ENCODE measurements around the gene RALGPS1.
"Not testable (repeated sequence)": the region's sequence is repeated elsewhere in the genome, so short reads cannot be mapped to it uniquely, and the experiment has no call there.

Gene RALGPS1

DNA sequence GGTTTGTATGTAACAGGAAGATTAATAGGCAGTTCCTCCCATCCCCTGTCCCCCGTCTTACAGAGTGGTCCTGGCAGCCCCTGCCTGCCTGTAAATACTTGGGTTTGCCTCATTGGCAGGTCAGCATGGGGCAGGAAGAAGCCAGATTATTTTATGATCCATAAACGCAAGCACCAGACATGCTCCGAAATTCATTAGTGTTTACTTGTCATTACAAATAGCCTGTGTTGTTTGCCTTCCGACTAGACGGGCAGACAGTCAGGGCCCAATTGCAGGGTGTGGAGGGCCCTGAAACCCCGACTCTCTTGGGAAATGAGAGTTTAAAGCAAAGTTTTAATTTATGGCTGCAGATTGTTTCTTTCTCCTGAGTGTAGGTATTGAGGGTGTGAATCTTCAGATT, 97.2 kb downstream of the RALGPS1 start:
- H3K36me3 ChIP-seq (ENCODE audit: control insufficient read depth, insufficient read depth, low read length), result no peaks in the 10 kb centered on the region
- no peak overlapping the region for H3K27ac ChIP-seq (ENCODE audit: low read depth, low read length)
- H3K4me1 ChIP-seq (ENCODE audit: control insufficient read depth, insufficient read depth, low read length), result peaks cover 15% of the 10 kb centered on the region
- H3K27me3 ChIP-seq (ENCODE audit: control insufficient read depth, insufficient read depth, low read length), result no peaks in the 10 kb centered on the region
- H3K9ac ChIP-seq (ENCODE audit: low read length), result no peak overlapping the region
- no peak overlapping the region for H3K4me3 ChIP-seq (ENCODE audit: low read length)

DNA sequence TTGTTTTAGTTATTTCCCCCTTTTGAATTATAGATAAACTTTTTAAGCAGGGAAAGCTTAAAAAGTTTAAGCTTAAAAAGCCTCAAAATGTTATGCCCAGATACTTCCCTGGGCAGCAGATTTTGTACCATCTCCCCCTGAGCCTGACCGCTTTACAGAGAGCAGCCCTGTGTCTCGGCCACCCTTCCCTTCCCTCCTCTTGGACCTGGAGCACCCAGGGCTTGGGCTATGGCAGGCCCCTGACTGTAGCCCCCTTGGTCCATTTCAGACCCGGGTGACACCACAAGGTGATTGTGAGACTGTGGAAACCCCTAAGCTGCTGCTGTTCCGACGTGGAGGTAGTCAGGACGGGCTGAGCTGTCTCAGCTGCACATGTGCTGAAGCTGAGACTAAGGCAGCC, 97.7 kb downstream of the RALGPS1 start:
- Histone ChIP-seq H3K9ac (ENCODE audit: low read length) (no peak overlapping the region), H3K4me3 (ENCODE audit: low read length) (no peak overlapping the region), H3K4me1 (ENCODE audit: control insufficient read depth, insufficient read depth, low read length) (peaks cover 15% of the 10 kb centered on the region), H3K27me3 (ENCODE audit: control insufficient read depth, insufficient read depth, low read length) (no peaks in the 10 kb centered on the region), H3K36me3 (ENCODE audit: control insufficient read depth, insufficient read depth, low read length) (no peaks in the 10 kb centered on the region), H3K27ac (ENCODE audit: low read depth, low read length) (no peak overlapping the region)

DNA sequence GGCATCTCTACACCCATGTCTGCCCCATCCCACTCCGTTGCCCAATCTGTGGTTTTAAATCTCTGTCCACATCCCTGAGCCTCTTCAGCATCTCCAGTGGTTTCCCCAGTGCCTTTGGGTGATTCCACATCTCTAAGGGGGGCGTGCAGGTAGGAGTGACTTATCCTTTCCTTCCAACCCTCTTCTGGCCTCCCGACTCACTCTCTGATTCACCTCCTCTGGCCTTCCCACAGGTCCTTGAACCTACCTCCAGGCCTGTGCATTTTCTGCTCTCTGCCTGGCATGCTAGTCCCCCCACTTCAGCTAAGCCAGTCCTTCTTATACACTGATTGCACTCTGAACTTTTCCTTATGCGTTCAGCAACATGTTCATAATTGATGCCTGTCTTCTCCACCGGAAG, 99.0 kb downstream of the RALGPS1 start:
- H3K4me1 ChIP-seq (ENCODE audit: control insufficient read depth, insufficient read depth, low read length), result peaks cover 15% of the 10 kb centered on the region
- H3K36me3 ChIP-seq (ENCODE audit: control insufficient read depth, insufficient read depth, low read length), result no peaks in the 10 kb centered on the region
- H3K27ac ChIP-seq (ENCODE audit: low read depth, low read length), result peak overlapping the region; percentile 70
- peak overlapping the region; percentile 11 for H3K9ac ChIP-seq (ENCODE audit: low read length)
- no peaks in the 10 kb centered on the region for H3K27me3 ChIP-seq (ENCODE audit: control insufficient read depth, insufficient read depth, low read length)
- H3K4me3 ChIP-seq (ENCODE audit: low read length), result no peak overlapping the region

DNA sequence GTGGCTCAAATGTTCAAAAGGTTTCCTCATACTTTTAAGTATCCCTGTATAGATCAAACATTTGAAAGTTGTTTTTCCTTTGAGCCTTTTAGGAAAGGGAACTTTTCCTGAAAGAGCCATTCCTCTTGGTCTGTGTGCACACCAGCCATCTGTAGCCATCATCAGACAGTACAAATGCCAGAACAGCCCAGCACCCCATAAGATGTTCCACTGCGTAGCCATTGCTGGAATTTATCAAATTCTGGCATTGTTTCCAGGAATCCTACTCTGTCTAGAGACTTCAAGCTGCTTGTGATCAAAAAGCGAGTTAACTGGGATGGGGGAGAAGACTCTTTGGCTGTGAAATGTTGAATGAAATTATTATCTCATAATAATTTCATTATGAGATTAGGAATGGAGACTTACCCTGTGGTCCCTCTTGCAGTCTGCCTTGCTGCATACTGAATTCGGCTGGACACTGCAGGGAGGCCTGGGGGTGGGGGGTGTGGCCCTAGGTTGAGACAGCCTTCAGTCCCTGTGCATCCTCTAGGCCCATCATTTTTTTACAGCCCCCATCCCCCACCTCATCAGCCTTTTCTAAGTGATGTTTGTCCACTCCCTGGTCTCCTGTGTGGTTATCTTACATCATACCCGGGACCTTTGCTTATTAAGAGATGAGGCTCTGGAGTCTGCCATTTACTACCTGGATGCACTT, 99.8 kb downstream of the RALGPS1 start:
- H3K9ac ChIP-seq (ENCODE audit: low read length), result no peak overlapping the region
- no peak overlapping the region for H3K4me3 ChIP-seq (ENCODE audit: low read length)
- H3K27ac ChIP-seq (ENCODE audit: low read depth, low read length), result peak overlapping the region; percentile 70
- H3K36me3 ChIP-seq (ENCODE audit: control insufficient read depth, insufficient read depth, low read length), result no peaks in the 10 kb centered on the region
- peaks cover 15% of the 10 kb centered on the region for H3K4me1 ChIP-seq (ENCODE audit: control insufficient read depth, insufficient read depth, low read length)
- no peaks in the 10 kb centered on the region for H3K27me3 ChIP-seq (ENCODE audit: control insufficient read depth, insufficient read depth, low read length)

DNA sequence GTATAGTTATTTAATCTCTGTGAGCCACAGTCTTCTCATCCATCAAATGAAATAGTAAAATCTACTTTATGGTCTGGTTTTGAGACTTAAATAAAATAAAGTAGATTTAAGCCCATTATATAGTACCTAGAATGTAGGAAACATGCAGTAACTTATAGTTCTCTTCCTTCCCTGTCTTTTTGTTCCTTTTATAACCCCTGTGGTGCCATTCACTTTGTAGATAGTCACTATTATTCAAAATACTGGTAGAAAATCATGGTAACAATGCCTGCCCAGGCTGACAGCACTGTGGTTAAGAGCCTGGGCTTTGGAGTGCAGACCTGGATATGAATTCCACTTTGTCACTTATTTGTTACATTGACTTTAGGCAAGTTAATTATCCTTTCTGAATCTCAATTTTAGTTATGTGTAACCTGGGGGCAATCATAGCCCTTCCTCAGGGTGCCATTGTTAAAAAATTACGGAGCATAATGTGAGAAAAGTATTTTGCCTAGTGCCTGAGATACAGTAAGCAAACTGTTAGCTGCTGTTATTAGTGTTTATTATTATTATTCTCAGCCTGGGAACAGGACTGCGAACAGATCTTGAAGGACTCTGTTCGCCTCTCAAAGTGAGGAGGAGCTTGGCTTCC, 100.4 kb downstream of the RALGPS1 start:
- no peaks in the 10 kb centered on the region for H3K36me3 ChIP-seq (ENCODE audit: control insufficient read depth, insufficient read depth, low read length)
- peaks cover 15% of the 10 kb centered on the region for H3K4me1 ChIP-seq (ENCODE audit: control insufficient read depth, insufficient read depth, low read length)
- no peak overlapping the region for H3K4me3 ChIP-seq (ENCODE audit: low read length)
- no peaks in the 10 kb centered on the region for H3K27me3 ChIP-seq (ENCODE audit: control insufficient read depth, insufficient read depth, low read length)
- H3K9ac ChIP-seq (ENCODE audit: low read length), result no peak overlapping the region
- H3K27ac ChIP-seq (ENCODE audit: low read depth, low read length), result no peak overlapping the region

DNA sequence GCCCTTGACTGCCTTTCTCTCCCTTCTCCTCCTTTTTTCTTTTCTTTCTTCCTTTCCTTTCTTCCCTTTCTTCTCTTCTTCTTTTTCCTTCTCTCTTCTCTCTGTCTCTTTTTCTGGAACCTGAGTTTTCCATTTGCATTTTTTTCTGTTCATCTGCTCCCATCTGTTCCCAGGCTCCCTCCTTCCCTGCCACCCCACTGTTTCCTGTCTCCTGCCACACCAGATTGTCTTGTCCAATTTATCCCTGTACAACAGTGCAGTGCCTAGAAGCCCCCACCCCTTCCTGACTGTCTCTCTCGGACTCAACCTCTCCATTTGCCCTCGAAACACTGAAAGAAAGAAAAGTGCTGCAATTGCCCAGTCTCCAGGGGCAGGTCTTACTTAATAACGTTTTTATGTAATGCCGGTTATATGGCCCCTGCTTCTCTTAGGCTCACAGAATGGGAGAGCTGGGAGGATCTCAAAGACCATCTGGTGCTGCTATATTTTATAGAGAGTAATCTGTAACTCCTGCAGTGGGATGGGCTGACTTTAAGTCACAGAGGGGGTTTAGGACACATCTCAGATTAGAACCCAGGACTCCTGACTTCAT, 101.4 kb downstream of the RALGPS1 start:
- no peak overlapping the region for H3K27ac ChIP-seq (ENCODE audit: low read depth, low read length)
- peaks cover 15% of the 10 kb centered on the region for H3K4me1 ChIP-seq (ENCODE audit: control insufficient read depth, insufficient read depth, low read length)
- no peaks in the 10 kb centered on the region for H3K27me3 ChIP-seq (ENCODE audit: control insufficient read depth, insufficient read depth, low read length)
- H3K9ac ChIP-seq (ENCODE audit: low read length), result no peak overlapping the region
- no peaks in the 10 kb centered on the region for H3K36me3 ChIP-seq (ENCODE audit: control insufficient read depth, insufficient read depth, low read length)
- no peak overlapping the region for H3K4me3 ChIP-seq (ENCODE audit: low read length)

DNA sequence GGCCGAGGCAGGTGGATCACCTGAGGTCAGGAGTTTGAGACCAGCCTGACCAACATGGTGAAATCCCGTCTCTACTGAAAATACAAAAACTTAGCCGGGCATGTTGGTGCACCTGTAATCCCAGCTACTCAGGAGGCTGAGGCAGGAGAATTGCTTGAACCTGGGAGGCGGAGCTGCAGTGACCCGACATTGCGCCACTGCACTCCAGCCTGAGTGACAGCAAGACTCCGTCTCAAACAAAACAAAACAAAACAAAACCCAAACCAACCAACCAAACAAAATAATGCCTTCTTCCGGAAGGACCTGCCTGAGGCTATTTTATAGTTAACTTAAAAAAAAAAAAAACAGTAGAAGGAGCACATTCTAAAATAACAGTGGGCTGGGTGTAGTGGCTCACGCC, 103.4 kb downstream of the RALGPS1 start:
- H3K9ac ChIP-seq (ENCODE audit: low read length); H3K36me3 ChIP-seq (ENCODE audit: control insufficient read depth, insufficient read depth, low read length); H3K4me3 ChIP-seq (ENCODE audit: low read length); H3K27me3 ChIP-seq (ENCODE audit: control insufficient read depth, insufficient read depth, low read length); H3K27ac ChIP-seq (ENCODE audit: low read depth, low read length): not testable (repeated sequence)
- H3K4me1 ChIP-seq (ENCODE audit: control insufficient read depth, insufficient read depth, low read length), result peaks cover 24% of the 10 kb centered on the region

DNA sequence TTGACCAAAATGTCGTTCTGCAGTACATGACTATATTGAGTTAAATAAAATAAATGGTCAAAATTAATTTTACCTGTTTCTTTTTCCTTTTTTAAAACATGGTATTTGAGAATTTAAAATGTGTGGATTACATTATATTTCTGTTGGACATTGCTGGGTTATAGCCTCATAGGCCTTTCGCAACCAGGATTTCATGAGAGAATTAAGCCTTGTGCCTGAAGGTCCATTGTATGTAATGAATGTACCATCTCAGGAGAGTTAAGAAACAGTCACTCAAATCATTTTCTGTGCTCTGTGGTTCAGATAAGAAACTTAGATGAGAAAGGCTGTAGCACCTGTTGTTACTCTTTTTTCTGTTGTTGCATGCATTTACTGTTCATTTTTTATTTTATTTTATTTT, 104.4 kb downstream of the RALGPS1 start:
- Histone ChIP-seq H3K36me3 (ENCODE audit: control insufficient read depth, insufficient read depth, low read length) (no peaks in the 10 kb centered on the region), H3K4me3 (ENCODE audit: low read length) (no peak overlapping the region), H3K27ac (ENCODE audit: low read depth, low read length) (no peak overlapping the region), H3K27me3 (ENCODE audit: control insufficient read depth, insufficient read depth, low read length) (no peaks in the 10 kb centered on the region), H3K4me1 (ENCODE audit: control insufficient read depth, insufficient read depth, low read length) (peaks cover 23% of the 10 kb centered on the region), H3K9ac (ENCODE audit: low read length) (no peak overlapping the region)

DNA sequence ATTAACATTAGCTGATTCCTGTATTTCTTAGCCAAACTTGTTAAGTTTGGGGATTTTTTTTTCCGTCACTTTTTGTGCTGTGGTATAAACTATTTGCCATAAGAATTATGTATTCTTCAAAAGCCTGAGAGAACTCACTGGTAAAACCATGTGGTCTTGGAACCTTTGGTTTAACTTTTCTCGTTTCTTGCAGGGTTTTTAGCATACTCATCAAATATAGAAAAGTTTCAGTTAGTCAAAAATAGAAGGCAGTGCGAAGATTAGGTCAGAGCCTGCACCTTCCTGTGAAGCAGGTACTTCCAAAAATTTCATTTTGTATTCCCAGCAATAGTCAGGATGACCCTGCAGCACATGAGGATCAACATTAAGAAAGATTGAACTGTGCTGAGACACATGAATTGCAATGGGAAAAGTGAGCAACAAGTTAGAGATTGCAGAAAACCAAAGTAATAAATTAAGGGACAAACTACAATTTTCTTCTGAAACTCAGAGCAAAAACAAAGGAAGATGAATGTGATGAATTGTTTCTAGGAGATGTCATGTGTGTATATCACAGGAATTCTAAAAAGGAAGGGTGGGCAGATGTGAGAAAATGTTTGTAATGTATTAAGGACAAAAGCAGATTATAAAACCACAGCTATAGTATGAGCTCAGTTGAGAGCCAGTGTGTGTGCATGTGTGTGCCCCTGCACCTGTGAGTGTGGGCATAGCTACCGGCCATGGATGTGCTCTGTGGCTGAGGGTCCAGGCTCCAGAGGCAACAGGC, 105.6 kb downstream of the RALGPS1 start:
- peak overlapping the region; percentile 43 for H3K27ac ChIP-seq (ENCODE audit: low read depth, low read length)
- H3K36me3 ChIP-seq (ENCODE audit: control insufficient read depth, insufficient read depth, low read length), result no peaks in the 10 kb centered on the region
- peaks cover 17% of the 10 kb centered on the region for H3K4me1 ChIP-seq (ENCODE audit: control insufficient read depth, insufficient read depth, low read length)
- H3K4me3 ChIP-seq (ENCODE audit: low read length), result no peak overlapping the region
- no peaks in the 10 kb centered on the region for H3K27me3 ChIP-seq (ENCODE audit: control insufficient read depth, insufficient read depth, low read length)
- H3K9ac ChIP-seq (ENCODE audit: low read length), result no peak overlapping the region

DNA sequence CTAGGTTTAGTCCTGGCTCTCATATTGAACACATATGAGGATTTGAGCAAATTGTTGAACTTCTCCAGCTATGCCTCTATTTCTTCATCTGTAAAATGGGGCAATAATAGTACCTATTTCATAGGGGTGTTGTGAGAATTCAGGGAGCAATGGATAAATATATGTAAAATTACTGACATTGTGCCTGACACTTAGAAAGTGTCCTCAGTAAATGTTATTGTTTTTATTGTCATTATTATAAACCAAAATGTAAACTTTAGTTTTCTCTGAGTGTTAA, 106.2 kb downstream of the RALGPS1 start:
- Histone ChIP-seq H3K4me3 (ENCODE audit: low read length) (no peak overlapping the region), H3K4me1 (ENCODE audit: control insufficient read depth, insufficient read depth, low read length) (peaks cover 17% of the 10 kb centered on the region), H3K27me3 (ENCODE audit: control insufficient read depth, insufficient read depth, low read length) (no peaks in the 10 kb centered on the region), H3K9ac (ENCODE audit: low read length) (no peak overlapping the region), H3K27ac (ENCODE audit: low read depth, low read length) (peak overlapping the region; percentile 43), H3K36me3 (ENCODE audit: control insufficient read depth, insufficient read depth, low read length) (no peaks in the 10 kb centered on the region)

DNA sequence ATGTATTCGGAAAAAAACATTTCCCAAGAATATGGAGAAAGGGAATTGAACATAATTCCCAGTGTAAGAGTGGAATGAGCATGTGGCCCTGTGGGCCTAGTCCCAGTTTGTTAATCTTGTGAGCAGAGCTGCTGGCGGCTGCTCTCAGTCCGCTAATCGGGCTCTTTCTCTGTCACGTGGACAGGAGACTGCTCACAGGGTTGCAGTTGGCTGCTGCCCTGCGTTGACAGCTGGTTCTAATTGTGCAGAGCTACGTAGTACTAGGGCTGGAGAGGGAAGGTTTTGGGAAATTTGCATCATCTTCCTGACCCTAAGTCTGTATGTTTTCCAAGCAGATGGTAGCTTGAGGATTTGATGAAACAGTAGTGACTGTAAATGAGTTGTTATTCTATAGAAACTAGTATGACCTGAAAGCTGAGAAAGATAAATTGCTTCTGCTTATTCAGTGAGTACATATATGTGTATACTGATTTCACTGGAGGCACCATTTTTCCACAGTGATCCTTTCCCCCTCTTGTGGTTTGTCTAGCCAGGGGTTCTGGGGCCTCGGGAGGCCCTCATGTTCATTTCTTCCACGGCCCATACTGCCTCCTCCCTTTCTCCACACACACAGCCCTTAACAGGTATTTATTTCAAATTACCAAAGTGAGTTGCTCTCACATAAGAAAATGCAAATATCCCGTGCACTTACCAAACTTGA, 107.2 kb downstream of the RALGPS1 start:
- Histone ChIP-seq H3K9ac (ENCODE audit: low read length) (no peak overlapping the region), H3K4me1 (ENCODE audit: control insufficient read depth, insufficient read depth, low read length) (peaks cover 17% of the 10 kb centered on the region), H3K27ac (ENCODE audit: low read depth, low read length) (peak overlapping the region; percentile 85)

More for the DNA sequence above, 107.2 kb downstream of the RALGPS1 start:
- no peak overlapping the region for H3K4me3 ChIP-seq (ENCODE audit: low read length)
- H3K36me3 ChIP-seq (ENCODE audit: control insufficient read depth, insufficient read depth, low read length), result no peaks in the 10 kb centered on the region
- H3K27me3 ChIP-seq (ENCODE audit: control insufficient read depth, insufficient read depth, low read length), result no peaks in the 10 kb centered on the region
